K562 (cell line): ENCODE data around the gene WDR55. TPM values are rescaled to one million over a fixed set of nuclear protein-coding genes. Genes with fewer than 3 reads are reported as not detected.

Experiments
- BHLHE40 ChIP-seq: IDR thresholded peaks from 2 replicates; pipeline ENCODE4 v1.6.1; 2011; ENCODE audit warnings: low read length, improper control_type of control experiment
- EZH2 ChIP-seq: IDR thresholded peaks from 2 replicates; pipeline ENCODE4 v1.6.1; 2012; ENCODE audit warnings: low read depth, mild to moderate bottlenecking, inconsistent platforms, low read length, borderline replicate concordance
- JUND ChIP-seq, 2 experiments: IDR thresholded peaks; 2 replicates in 1 of 2; 3 replicates in 1 of 2; pipeline ENCODE4 v1.6.1; 2011; ENCODE audit warnings: borderline replicate concordance in 2 of 2, low read depth in 2 of 2, low read length in 2 of 2, improper control_type of control experiment in 1 of 2, missing biosample characterization in 1 of 2, missing genetic modification characterization in 1 of 2, missing genetic modification reagents in 1 of 2
- NFIC ChIP-seq: fragments of 450-650 bp; IDR thresholded peaks from 2 replicates; pipeline ENCODE4 v1.6.1; 2017; ENCODE audit warnings: mild to moderate bottlenecking, inconsistent platforms
- NR4A1 ChIP-seq, 2 experiments: fragments of 250-450 bp in 1 of 2; fragments of 450-650 bp in 1 of 2; sonication (Bioruptor Pico) in 1 of 2; IDR thresholded peaks; 2 replicates each; pipeline versions ENCODE4 v1.4.0 to v1.6.1; 2016 to 2020; ENCODE audit warnings: mild to moderate bottlenecking in 2 of 2, missing compliant biosample characterization in 1 of 2, missing genetic modification characterization in 1 of 2, moderate library complexity in 1 of 2
- POLR2A ChIP-seq: fragments of 450-650 bp; conservative IDR thresholded peaks from 2 replicates; pipeline ENCODE4 v1.6.1; 2016
- RBM14 ChIP-seq: fragments of 200-400 bp; formaldehyde crosslinking; IDR thresholded peaks from 2 replicates; pipeline ENCODE4 v1.6.1; 2018; ENCODE audit warnings: low read depth, mild to moderate bottlenecking, low read length, moderate library complexity, borderline replicate concordance; ENCODE audit not compliant: insufficient read depth
- SRSF1 ChIP-seq: fragments of 200-400 bp; formaldehyde crosslinking; IDR thresholded peaks from 2 replicates; pipeline ENCODE4 v1.6.1; 2017; ENCODE audit warnings: mild to moderate bottlenecking, low read depth, low read length, moderate library complexity
- TCF7L2 ChIP-seq: fragments of 150-350 bp; IDR thresholded peaks from 2 replicates; pipeline ENCODE4 v1.6.1; 2016; ENCODE audit warnings: low read depth, mild to moderate bottlenecking, low read length, moderate library complexity
- ZNF175 ChIP-seq: fragments of 200-800 bp; sonication (Bioruptor generic); IDR thresholded peaks from 2 replicates; pipeline ENCODE4 v1.6.1; 2016; ENCODE audit warnings: low read depth, mild to moderate bottlenecking, missing genetic modification characterization, missing compliant biosample characterization
- ZNF316 ChIP-seq: fragments of 450-650 bp; IDR thresholded peaks from 2 replicates; pipeline ENCODE4 v1.6.1; 2016
- ZNF583 ChIP-seq: fragments of 250-450 bp; sonication (Bioruptor Pico); IDR thresholded peaks from 2 replicates; pipeline ENCODE4 v1.4.0; 2020
- ZNF699 ChIP-seq: fragments of 250-450 bp; sonication (Bioruptor Pico); IDR thresholded peaks from 2 replicates; pipeline ENCODE4 v1.8.0; 2021; ENCODE audit warnings: mild to moderate bottlenecking, moderate library complexity; ENCODE audit not compliant: insufficient replicate concordance
- ZNF707 ChIP-seq: fragments of 250-450 bp; sonication (Bioruptor Pico); conservative IDR thresholded peaks from 2 replicates; pipeline ENCODE4 v1.8.0; 2022; ENCODE audit warnings: inconsistent platforms, mild to moderate bottlenecking, moderate library complexity
- polyA plus RNA-seq, 8 experiments: library from polyadenylated mRNA; depleted of rRNA in 4 of 8; stranded (reverse) in 5 of 8; unstranded in 3 of 8; fragments of >200 nt; fragmentation: Nextera tagmentation in 2 of 8; fragmentation: Illumina TruSeq in 1 of 8; extraction: Ambion mirVana in 2 of 8; extraction: Trizol in 1 of 8; gene quantifications; 2 replicates each; pipeline versions ENCODE4 v1.2.1 to v1.2.3, GENCODE V29; 2011 to 2014; ENCODE audit warnings: inconsistent platforms in 1 of 8, missing spikeins in 1 of 8
- total RNA-seq, 7 experiments: library from RNA; depleted of rRNA in 6 of 7; stranded (reverse); fragments of >200 nt in 6 of 7; fragmentation: Illumina TruSeq in 2 of 7; extraction: Trizol in 2 of 7; gene quantifications; 2 replicates each; pipeline versions ENCODE4 v1.2.1 to v1.2.3, GENCODE V29; 2011 to 2021; ENCODE audit warnings: low replicate concordance in 1 of 7
- TF ChIP-seq, protein P1 (sequence below): fragments of 250-450 bp; sonication (Bioruptor Pico); IDR thresholded peaks from 2 replicates; pipeline ENCODE4 v1.5.0; 2020; ENCODE audit warnings: mild to moderate bottlenecking, borderline replicate concordance
- TF ChIP-seq, protein P2 (sequence below), 3 experiments: fragments of 200-800 bp in 1 of 3; fragments of 250-450 bp in 1 of 3; fragments of 450-650 bp in 1 of 3; sonication (Bioruptor Pico) in 1 of 3; sonication (Bioruptor generic) in 1 of 3; formaldehyde crosslinking in 1 of 3; IDR thresholded peaks; 2 replicates each; pipeline versions ENCODE4 v1.6.1 to v1.8.0; 2016 to 2022; ENCODE audit warnings: mild to moderate bottlenecking in 2 of 3, missing genetic modification characterization in 2 of 3, missing compliant biosample characterization in 1 of 3, moderate library complexity in 1 of 3
- TF ChIP-seq, protein P3 (sequence below): fragments of 450-650 bp; IDR thresholded peaks from 2 replicates; pipeline ENCODE4 v1.6.1; 2016; ENCODE audit warnings: antibody characterized with exemption

WDR55 gene
- total and polyA plus RNA-seq, 9 of the 15 experiments (the other 6 are each of a cell fraction or from before 2014, with no cell fraction given) = 5.2 to 45.0 (median 29.3) TPM

DNA sequence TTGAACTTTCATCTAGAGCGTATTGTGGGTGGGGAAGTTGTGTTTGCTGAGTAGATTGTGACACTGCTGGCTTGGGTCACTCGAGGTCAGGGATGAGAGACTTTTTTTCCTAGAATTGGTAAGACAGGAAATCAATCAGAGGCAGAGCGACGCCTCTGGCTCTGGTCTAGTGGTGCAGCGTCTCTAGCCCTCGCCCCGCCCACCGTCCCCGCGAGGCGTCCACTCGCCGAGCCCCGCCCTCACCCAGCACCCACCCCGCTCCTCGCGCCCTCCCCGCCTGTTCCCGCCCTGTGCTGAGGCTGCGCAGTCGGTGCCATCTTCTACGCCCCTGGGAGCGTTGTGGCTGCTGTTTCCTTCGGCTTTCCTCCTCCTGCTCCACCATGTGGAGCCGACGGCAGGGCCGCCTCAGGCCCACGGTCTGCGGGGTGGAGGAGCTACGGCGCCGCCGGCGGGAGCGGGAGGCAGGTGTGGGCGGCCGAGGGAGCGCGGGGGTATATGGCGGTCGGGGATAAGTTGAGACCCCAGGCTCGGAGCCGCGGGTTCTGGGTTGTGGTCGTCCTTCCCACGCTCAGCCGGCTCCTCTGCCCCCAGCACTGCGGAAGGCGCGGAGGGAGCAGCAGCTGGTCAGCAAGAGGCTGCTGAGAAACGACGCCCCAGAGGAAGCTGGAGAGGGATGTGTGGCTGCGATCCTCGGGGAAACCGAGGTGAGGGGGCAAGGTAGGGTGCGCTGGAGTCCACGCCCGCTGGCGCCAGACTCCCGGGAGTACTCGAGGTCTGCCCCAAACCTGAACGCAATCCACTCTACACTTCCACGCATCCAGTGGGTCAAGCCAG lies 25.3 kb upstream of the WDR55 start, which contains the start of gene TMCO6 (continued):
- TF ChIP-seq SRSF1 = no peak
- TF ChIP-seq NR4A1 (CRISPR knock-in tag; IDR thresholded peaks at IDR 0.05) = no peak
- no peak for TF ChIP-seq NR4A1 (tag; IDR thresholded peaks at IDR 0.05)
- TF ChIP-seq ZNF583 = no peak
- TF ChIP-seq POLR2A = peak; percentile 83
- TF ChIP-seq, protein P1, sequence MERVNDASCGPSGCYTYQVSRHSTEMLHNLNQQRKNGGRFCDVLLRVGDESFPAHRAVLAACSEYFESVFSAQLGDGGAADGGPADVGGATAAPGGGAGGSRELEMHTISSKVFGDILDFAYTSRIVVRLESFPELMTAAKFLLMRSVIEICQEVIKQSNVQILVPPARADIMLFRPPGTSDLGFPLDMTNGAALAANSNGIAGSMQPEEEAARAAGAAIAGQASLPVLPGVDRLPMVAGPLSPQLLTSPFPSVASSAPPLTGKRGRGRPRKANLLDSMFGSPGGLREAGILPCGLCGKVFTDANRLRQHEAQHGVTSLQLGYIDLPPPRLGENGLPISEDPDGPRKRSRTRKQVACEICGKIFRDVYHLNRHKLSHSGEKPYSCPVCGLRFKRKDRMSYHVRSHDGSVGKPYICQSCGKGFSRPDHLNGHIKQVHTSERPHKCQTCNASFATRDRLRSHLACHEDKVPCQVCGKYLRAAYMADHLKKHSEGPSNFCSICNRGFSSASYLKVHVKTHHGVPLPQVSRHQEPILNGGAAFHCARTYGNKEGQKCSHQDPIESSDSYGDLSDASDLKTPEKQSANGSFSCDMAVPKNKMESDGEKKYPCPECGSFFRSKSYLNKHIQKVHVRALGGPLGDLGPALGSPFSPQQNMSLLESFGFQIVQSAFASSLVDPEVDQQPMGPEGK = no peak
- TF ChIP-seq ZNF316 = no peak
- TF ChIP-seq, protein P2, sequence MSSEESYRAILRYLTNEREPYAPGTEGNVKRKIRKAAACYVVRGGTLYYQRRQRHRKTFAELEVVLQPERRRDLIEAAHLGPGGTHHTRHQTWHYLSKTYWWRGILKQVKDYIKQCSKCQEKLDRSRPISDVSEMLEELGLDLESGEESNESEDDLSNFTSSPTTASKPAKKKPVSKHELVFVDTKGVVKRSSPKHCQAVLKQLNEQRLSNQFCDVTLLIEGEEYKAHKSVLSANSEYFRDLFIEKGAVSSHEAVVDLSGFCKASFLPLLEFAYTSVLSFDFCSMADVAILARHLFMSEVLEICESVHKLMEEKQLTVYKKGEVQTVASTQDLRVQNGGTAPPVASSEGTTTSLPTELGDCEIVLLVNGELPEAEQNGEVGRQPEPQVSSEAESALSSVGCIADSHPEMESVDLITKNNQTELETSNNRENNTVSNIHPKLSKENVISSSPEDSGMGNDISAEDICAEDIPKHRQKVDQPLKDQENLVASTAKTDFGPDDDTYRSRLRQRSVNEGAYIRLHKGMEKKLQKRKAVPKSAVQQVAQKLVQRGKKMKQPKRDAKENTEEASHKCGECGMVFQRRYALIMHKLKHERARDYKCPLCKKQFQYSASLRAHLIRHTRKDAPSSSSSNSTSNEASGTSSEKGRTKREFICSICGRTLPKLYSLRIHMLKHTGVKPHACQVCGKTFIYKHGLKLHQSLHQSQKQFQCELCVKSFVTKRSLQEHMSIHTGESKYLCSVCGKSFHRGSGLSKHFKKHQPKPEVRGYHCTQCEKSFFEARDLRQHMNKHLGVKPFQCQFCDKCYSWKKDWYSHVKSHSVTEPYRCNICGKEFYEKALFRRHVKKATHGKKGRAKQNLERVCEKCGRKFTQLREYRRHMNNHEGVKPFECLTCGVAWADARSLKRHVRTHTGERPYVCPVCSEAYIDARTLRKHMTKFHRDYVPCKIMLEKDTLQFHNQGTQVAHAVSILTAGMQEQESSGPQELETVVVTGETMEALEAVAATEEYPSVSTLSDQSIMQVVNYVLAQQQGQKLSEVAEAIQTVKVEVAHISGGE (CRISPR knock-in tag; IDR thresholded peaks at IDR 0.05) = peak in 1 of 3 experiments; percentile 41; a peak in 1 of 6 replicates
- TF ChIP-seq ZNF699 (CRISPR knock-in tag) = no peak
- peak; percentile 83 for TF ChIP-seq JUND (IDR thresholded peaks at IDR 0.05; ENCODE audit: borderline replicate concordance, low read depth, low read length)
- peak; percentile 65; the same call in 1 of the 3 replicates for TF ChIP-seq JUND (tag; IDR thresholded peaks at IDR 0.05; ENCODE audit: borderline replicate concordance, low read depth, low read length)
- TF ChIP-seq EZH2 = no peak
- TF ChIP-seq, protein P3, sequence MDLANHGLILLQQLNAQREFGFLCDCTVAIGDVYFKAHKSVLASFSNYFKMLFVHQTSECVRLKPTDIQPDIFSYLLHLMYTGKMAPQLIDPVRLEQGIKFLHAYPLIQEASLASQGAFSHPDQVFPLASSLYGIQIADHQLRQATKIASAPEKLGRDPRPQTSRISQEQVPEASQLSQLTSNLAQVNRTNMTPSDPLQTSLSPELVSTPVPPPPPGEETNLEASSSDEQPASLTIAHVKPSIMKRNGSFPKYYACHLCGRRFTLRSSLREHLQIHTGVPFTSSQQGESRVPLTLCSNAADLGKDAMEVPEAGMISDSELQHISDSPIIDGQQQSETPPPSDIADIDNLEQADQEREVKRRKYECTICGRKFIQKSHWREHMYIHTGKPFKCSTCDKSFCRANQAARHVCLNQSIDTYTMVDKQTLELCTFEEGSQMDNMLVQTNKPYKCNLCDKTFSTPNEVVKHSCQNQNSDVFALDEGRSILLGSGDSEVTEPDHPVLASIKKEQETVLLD = no peak
- no peak for TF ChIP-seq RBM14
- no peak for TF ChIP-seq ZNF707 (CRISPR knock-in tag)
- no peak; the same call in 1 of the 2 replicates for TF ChIP-seq NFIC
- no peak for TF ChIP-seq ZNF175
- TF ChIP-seq TCF7L2 = no peak
- no peak; the same call in 1 of the 2 replicates for TF ChIP-seq BHLHE40
